Umbilical cord (tissue), 2 donors: ENCODE results near the gene PCSK5. TPM values are rescaled to one million over a fixed set of nuclear protein-coding genes. Genes with fewer than 3 reads are reported as not detected.
"Not testable (repeated sequence)": the region's sequence is repeated elsewhere in the genome, so short reads cannot be mapped to it uniquely, and the experiment has no call there.

ENCODE experiments used
- DNase-seq: peaks from one replicate; pipeline ENCODE4 v3.0.0-alpha.2; 2015; ENCODE audit warnings: low spot score
- total RNA-seq: library from RNA; depleted of rRNA; stranded (reverse); fragments of >200 nt; gene quantifications from one replicate; pipeline ENCODE4 v1.2.3, GENCODE V29; 2014; ENCODE audit warnings: low replicate concordance; ENCODE audit not compliant: insufficient read depth

Gene PCSK5
- total RNA-seq, 1 donor from 2014 or later = 15.9 TPM

- peak; percentile 10 for DNase-seq
Measured at GRCh38 chr9:76007935-76008334, 117.5 kb downstream of the PCSK5 start.

DNA sequence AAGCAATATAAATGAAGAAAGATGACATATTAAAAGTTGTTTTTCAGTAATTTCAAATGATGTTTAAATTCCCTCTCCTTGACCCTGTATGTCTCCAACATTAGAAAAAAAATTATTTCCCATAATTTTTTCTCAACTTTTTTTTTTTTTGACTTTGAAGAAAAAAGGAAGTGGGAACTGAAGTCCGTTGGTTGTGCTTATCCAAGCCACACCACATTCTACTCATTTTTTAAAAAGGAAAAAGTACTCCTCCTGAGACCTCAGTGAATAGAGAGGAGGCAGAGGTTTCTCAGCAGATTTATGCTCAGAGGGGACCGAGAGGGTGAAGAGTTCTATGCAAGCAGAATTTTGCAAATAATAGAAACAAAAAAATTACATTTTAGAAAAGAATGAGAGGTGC lies 123.3 kb downstream of the PCSK5 start:
- no peak for DNase-seq

DNA sequence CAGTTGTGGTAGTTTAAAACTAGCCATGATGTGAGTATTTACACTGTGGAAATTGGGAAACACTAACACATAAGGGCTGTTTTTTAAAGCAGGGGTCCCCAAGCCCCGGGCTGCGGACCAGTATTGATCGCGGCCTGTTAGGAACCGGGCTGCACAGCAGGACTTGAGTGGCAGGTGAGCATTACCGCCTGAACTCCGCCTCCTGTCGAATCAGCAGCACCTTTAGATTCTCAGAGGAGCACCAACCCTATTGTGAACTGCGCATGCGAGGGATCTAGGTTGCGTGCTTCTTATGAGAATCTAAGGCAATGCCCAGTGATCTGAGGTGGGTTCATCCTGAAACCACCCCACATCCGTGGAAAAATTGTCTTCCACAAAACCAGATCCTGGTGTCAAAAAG lies 127.8 kb downstream of the PCSK5 start:
- no peak for DNase-seq

GRCh38 chr9:76018761-76019160 lies 128.3 kb downstream of the PCSK5 start:
- no peak for DNase-seq

- no peak for DNase-seq
Measured at GRCh38 chr9:76020652-76021051, 130.2 kb downstream of the PCSK5 start.

DNA sequence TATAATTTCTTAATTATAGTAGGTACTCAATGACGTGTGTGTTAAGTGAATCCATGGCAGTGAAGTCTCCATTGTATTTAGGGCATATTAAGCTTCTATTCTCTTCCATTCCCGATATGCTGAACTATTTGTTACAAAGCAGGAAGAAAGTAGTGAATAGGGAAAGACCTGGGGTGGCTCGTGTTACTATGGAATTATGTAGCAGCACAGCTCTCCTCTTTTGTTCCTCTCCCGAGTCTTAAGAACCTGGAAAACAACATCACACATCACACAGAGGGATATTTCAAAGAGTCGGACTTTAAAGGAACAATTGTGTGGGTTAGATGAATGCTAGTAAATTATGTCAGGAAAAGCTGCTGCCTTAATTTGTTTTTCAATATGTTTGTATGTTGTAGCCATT lies 131.8 kb downstream of the PCSK5 start:
- no peak for DNase-seq

- DNase-seq = no peak
Measured at GRCh38 chr9:76023715-76024195, 133.3 kb downstream of the PCSK5 start.

- no peak for DNase-seq
Measured at GRCh38 chr9:76025286-76025685, 134.8 kb downstream of the PCSK5 start.

- DNase-seq = no peak
Measured at GRCh38 chr9:76026796-76027195, 136.3 kb downstream of the PCSK5 start.

- no peak for DNase-seq
Measured at GRCh38 chr9:76027416-76027815, 136.9 kb downstream of the PCSK5 start.

- no peak for DNase-seq
Measured at GRCh38 chr9:76027861-76028260, 137.4 kb downstream of the PCSK5 start.

GRCh38 chr9:76032038-76032796 lies 141.7 kb downstream of the PCSK5 start:
- no peak for DNase-seq

DNA sequence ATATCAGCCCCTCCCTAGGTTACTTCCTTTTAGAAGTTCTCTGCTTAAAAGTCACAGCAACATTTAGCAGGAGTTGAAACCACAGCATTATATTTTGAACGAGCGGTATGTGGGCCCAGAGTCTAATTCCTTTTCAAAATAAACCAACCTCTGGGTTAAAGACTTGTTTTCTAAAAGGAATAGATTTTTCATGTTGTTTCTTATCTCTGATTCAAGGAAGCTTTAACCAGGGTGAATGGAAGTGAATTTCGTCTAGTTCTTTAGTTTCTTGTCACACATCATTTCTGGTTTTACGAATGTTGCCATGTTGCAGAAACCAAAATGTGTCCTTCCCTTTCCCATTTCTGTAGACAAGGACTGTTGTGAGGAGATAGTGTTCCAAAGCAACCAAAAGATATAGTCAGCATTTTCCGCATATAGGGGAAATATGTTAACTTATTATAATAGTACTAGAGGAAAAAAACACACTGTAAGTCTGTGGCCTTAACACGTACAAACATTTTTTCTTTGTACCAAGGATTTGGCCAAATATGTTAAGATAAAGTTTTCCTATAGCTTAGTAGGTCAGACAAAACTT lies 142.4 kb downstream of the PCSK5 start:
- DNase-seq = no peak

- DNase-seq = no peak
Measured at GRCh38 chr9:76034049-76034448, 143.6 kb downstream of the PCSK5 start.

- no peak for DNase-seq
Measured at GRCh38 chr9:76036762-76037161, 146.3 kb downstream of the PCSK5 start.

DNA sequence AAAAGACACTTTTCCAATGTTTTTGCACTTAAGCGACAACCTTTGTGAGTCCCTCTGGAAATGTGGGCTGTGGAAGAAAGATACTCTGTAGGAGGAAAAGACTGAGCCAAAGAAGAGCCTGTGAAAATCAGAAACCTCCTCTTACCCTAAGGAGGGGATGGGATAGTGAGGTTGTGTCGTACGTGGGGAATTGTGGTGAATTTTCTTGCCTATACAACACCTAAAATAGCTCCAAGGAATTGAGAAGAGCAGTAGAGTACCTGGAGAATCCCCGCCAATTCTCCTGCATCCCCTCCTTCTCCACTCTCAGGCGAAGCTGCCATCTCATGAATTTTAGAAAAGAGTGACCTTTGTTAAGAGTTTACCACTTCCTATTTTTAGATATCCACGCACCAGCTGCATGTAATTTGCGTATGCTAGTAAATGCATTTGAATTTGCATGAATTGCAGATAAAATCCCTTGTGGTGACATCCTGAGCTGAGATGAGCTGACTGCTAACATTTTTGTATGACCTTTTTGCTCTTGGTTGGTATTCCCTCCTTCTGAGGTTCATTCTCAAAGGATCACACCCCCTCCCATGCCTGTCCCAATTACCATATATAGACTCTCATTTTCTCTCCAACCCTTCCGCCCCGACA lies 147.2 kb downstream of the PCSK5 start:
- DNase-seq = no peak

DNA sequence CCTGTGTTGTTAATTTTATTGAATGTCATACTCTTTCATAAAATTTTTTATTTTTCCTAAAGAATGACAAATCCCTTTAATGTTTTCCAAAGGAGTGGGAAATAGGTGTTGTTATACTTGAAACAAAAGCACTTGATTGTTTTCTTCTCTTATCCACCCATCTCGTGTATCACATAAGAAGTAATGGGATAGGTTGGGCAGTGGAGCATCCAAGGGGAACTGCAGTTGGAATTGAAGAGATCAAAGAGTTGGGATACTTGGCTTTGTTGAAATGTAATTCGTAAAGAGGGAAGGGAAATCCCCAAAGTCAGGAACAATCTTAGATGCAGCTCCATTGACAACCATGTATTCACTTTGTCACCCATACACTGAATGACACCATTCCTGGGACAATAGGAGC lies 148.0 kb downstream of the PCSK5 start:
- no peak for DNase-seq

- no peak for DNase-seq
Measured at GRCh38 chr9:76044266-76044819, 153.9 kb downstream of the PCSK5 start.

- no peak for DNase-seq
Measured at GRCh38 chr9:76045221-76045620, 154.7 kb downstream of the PCSK5 start.

DNA sequence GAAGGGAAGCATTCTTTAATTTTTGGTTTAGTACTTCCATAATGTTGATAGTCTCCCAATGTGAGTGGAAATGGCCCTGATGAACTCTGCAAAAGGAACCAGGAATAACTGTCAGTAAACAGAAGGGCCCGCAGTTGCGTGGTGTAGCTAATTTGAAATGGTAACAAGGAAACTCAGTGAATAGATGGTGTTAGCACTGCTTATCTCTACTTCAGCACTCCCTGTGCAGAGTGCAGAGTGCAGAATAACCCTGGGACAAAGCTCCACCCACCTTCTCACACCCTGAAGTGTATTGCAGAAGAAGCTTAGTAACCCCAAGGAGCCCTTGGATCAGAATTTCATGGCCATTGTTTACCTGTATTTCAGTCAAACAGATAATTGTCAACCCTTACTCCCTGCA lies 158.9 kb downstream of the PCSK5 start:
- DNase-seq = no peak

DNA sequence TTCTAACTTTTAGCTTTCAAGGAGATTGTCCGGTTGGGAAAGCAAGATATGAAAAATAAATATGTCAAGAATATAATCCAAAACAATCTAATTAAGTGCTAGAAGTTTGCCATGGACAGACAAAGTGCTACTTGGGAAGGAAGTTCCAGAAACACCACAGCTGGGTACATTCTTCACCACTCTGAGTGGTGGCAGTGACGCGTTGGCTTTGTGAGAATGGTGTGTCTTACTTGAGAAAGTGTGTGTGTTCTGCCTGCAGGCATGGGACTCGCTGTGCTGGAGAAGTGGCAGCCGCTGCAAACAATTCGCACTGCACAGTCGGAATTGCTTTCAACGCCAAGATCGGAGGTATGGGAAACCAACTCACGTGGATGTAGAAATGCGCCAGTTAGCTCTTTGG lies 177.2 kb downstream of the PCSK5 start:
- DNase-seq = no peak

GRCh38 chr9:76077537-76077936 lies 187.1 kb downstream of the PCSK5 start:
- no peak for DNase-seq

DNA sequence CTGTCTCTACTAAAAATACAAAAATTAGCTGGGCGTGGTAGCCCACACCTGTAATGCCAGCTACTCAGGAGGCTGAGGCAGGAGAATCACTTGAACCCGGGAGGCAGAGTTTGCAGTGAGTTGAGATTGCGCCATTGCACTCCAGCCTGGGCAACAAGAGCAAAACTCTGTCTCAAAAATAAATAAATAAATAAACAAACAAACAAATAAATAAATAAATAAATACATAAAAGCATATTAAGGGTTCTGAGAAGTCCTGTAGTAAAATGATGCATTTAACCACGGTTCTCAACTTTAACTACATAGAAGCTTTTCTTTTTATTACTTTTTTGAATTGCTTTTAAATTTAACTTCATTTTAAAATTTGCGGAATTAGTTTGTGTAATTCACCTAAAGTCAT lies 190.8 kb downstream of the PCSK5 start:
- DNase-seq = not testable (repeated sequence)
